ENCODE data around the gene PLCD3. TPM values are rescaled to one million over a fixed set of nuclear protein-coding genes. Genes with fewer than 3 reads are reported as not detected.

Gene PLCD3
- total and polyA plus RNA-seq, 9 of the 15 experiments (the other 6 are each of a cell fraction or from before 2014, with no cell fraction given) = 0.20 to 22.6 (median 7.5) TPM

- TF ChIP-seq ZNF224 (CRISPR knock-in tag; IDR thresholded peaks at IDR 0.05) (no peak), RNF2 (IDR thresholded peaks at IDR 0.05) (peak; percentile 69), CREB5 (CRISPR knock-in tag; IDR thresholded peaks at IDR 0.05) (peak; percentile 56; the same call in 1 of the 2 replicates), ZNF583 (CRISPR knock-in tag; IDR thresholded peaks at IDR 0.05) (no peak), NFE2 (IDR thresholded peaks at IDR 0.05; ENCODE audit: low read depth) (no peak), HDAC3 (IDR thresholded peaks at IDR 0.05; ENCODE audit: borderline replicate concordance, partially characterized antibody) (peak; percentile 88), CBFB (CRISPR knock-in tag; IDR thresholded peaks at IDR 0.05) (no peak), MAFF (IDR thresholded peaks at IDR 0.05; ENCODE audit: low read length) (peak; percentile 78), PHF8 (IDR thresholded peaks at IDR 0.05; ENCODE audit: borderline replicate concordance, low read length) (peak; percentile 47; the same call in 1 of the 2 replicates), SNIP1 (IDR thresholded peaks at IDR 0.05; ENCODE audit: low read depth) (no peak; the same call in 1 of the 2 replicates), MLX (CRISPR knock-in tag; conservative IDR thresholded peaks at IDR 0.05) (0 out of 4 replicates have a peak, but pooled peaks of 1 of the 2 experiments have one; percentile 65), TFE3 (CRISPR knock-in tag; IDR thresholded peaks at IDR 0.05) (no peak), ETS1 (conservative IDR thresholded peaks at IDR 0.05; ENCODE audit: control insufficient read depth, low read depth, low read length) (no peak), PHF21A (IDR thresholded peaks at IDR 0.05; ENCODE audit: borderline replicate concordance, low read depth) (peak; percentile 81; the same call in 1 of the 2 replicates), ZNF3 (CRISPR knock-in tag; IDR thresholded peaks at IDR 0.05) (no peak), EHMT2 (IDR thresholded peaks at IDR 0.05) (no peak), ETV1 (tag; conservative IDR thresholded peaks at IDR 0.05; ENCODE audit: low read depth) (no peak; the same call in 1 of the 2 replicates), LCOR (CRISPR knock-in tag; IDR thresholded peaks at IDR 0.05) (peak; percentile 47; the same call in 1 of the 2 replicates)
- TF ChIP-seq, protein P1, sequence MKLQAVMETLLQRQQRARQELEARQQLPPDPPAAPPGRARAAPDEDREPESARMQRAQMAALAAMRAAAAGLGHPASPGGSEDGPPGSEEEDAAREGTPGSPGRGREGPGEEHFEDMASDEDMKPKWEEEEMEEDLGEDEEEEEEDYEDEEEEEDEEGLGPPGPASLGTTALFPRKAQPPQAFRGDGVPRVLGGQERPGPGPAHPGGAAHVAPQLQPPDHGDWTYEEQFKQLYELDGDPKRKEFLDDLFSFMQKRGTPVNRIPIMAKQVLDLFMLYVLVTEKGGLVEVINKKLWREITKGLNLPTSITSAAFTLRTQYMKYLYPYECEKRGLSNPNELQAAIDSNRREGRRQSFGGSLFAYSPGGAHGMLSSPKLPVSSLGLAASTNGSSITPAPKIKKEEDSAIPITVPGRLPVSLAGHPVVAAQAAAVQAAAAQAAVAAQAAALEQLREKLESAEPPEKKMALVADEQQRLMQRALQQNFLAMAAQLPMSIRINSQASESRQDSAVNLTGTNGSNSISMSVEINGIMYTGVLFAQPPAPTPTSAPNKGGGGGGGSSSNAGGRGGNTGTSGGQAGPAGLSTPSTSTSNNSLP (IDR thresholded peaks at IDR 0.05; ENCODE audit: borderline replicate concordance, low read depth, low read length) = 0 out of 2 replicates have a peak, but pooled peaks have one; percentile 83
- TF ChIP-seq, protein P2, sequence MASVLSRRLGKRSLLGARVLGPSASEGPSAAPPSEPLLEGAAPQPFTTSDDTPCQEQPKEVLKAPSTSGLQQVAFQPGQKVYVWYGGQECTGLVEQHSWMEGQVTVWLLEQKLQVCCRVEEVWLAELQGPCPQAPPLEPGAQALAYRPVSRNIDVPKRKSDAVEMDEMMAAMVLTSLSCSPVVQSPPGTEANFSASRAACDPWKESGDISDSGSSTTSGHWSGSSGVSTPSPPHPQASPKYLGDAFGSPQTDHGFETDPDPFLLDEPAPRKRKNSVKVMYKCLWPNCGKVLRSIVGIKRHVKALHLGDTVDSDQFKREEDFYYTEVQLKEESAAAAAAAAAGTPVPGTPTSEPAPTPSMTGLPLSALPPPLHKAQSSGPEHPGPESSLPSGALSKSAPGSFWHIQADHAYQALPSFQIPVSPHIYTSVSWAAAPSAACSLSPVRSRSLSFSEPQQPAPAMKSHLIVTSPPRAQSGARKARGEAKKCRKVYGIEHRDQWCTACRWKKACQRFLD (CRISPR knock-in tag; IDR thresholded peaks at IDR 0.05) = no peak; the same call in 1 of the 2 replicates
Observed at GRCh38 chr17:45147581-45148182, 15.4 kb upstream of the PLCD3 start (continued).

Measured in K562 (cell line).